Kidney capillary endothelial cell (primary cell): ENCODE data around the gene SH3RF3.

Experiments
- DNase-seq: peaks from one replicate; pipeline ENCODE4 v3.0.0-alpha.2; 2018; ENCODE audit warnings: low spot score

The SH3RF3 gene

GRCh38 chr2:109435901-109436598, 307.0 kb downstream of the SH3RF3 start:
- DNase-seq, result no peak

GRCh38 chr2:109436610-109437225, 307.7 kb downstream of the SH3RF3 start:
- DNase-seq, result no peak

GRCh38 chr2:109437325-109438090, 308.5 kb downstream of the SH3RF3 start:
- DNase-seq, result no peak

- DNase-seq, result no peak
These were observed 309.1 kb downstream of the SH3RF3 start for GRCh38 chr2:109438146-109438545.

- no peak for DNase-seq
These were observed 309.9 kb downstream of the SH3RF3 start for GRCh38 chr2:109438773-109439389.

GRCh38 chr2:109439390-109439786, 310.4 kb downstream of the SH3RF3 start:
- no peak for DNase-seq

- no peak for DNase-seq
These were observed 311.0 kb downstream of the SH3RF3 start for GRCh38 chr2:109439986-109440385.

GRCh38 chr2:109440499-109441156, 311.6 kb downstream of the SH3RF3 start:
- no peak for DNase-seq

GRCh38 chr2:109442715-109443319, 313.8 kb downstream of the SH3RF3 start:
- DNase-seq, result no peak

- DNase-seq, result no peak
These were observed 315.9 kb downstream of the SH3RF3 start for GRCh38 chr2:109444916-109445315.

GRCh38 chr2:109446278-109447131, 317.5 kb downstream of the SH3RF3 start:
- no peak for DNase-seq

GRCh38 chr2:109447251-109447661, 318.3 kb downstream of the SH3RF3 start:
- no peak for DNase-seq

GRCh38 chr2:109447776-109448175, 318.8 kb downstream of the SH3RF3 start:
- no peak for DNase-seq

GRCh38 chr2:109448207-109448606, 319.2 kb downstream of the SH3RF3 start:
- DNase-seq, result no peak

GRCh38 chr2:109448946-109449788, 320.2 kb downstream of the SH3RF3 start:
- DNase-seq, result no peak

GRCh38 chr2:109450574-109451273, 321.7 kb downstream of the SH3RF3 start:
- DNase-seq, result no peak

- no peak for DNase-seq
These were observed 322.7 kb downstream of the SH3RF3 start for GRCh38 chr2:109451671-109452070.

GRCh38 chr2:109452318-109453305, 323.6 kb downstream of the SH3RF3 start:
- no peak for DNase-seq
